MM.1S (cell line): Measurements from ENCODE around the gene BCAS3.

Experiments used
- DNase-seq: peaks from one replicate; pipeline ENCODE4 v3.0.0-alpha.2; 2015
- H2AFZ ChIP-seq: fragments of 300-600 bp; sonication (generic); 2 replicates; pipeline ENCODE4 v1.6.0; 2016; ENCODE audit warnings: antibody characterized with exemption, low read length
- H3F3A ChIP-seq: fragments of 300-600 bp; sonication (generic); 2 replicates; pipeline ENCODE4 v1.6.1; 2016; ENCODE audit warnings: mild to moderate bottlenecking, antibody characterized with exemption, low read length, moderate library complexity, mixed read lengths; ENCODE audit not compliant: insufficient read depth
- H3K27ac ChIP-seq: fragments of 300-600 bp; sonication (generic); 2 replicates; pipeline ENCODE4 v1.5.1; 2016; ENCODE audit warnings: mild to moderate bottlenecking, low read length
- H3K27me3 ChIP-seq: fragments of 300-600 bp; sonication (generic); replicated peaks from 2 replicates; pipeline ENCODE4 v1.6.0; 2016; ENCODE audit warnings: low read length; ENCODE audit not compliant: insufficient read depth
- H3K36me3 ChIP-seq: fragments of 300-600 bp; sonication (generic); replicated peaks from 2 replicates; pipeline ENCODE4 v1.6.1; 2016; ENCODE audit warnings: mild to moderate bottlenecking, low read length, mixed read lengths; ENCODE audit not compliant: insufficient read depth
- H3K4me1 ChIP-seq: fragments of 300-600 bp; sonication (generic); 2 replicates; pipeline ENCODE4 v1.6.1; 2016; ENCODE audit warnings: low read length, mixed read lengths
- H3K4me2 ChIP-seq: fragments of 300-600 bp; sonication (generic); 2 replicates; pipeline ENCODE4 v1.6.0; 2016; ENCODE audit warnings: low read depth, low read length
- H3K4me3 ChIP-seq: fragments of 300-600 bp; sonication (generic); 2 replicates; pipeline ENCODE4 v1.5.1; 2016; ENCODE audit warnings: low read length, mixed read lengths
- H3K79me2 ChIP-seq: fragments of 300-600 bp; sonication (generic); 2 replicates; pipeline ENCODE4 v1.6.1; 2016; ENCODE audit warnings: mixed run types, low read length, mixed read lengths
- H3K9ac ChIP-seq: fragments of 300-600 bp; sonication (generic); 2 replicates; pipeline ENCODE4 v1.6.1; 2016; ENCODE audit warnings: low read length, mixed read lengths
- H3K9me2 ChIP-seq: fragments of 300-600 bp; sonication (generic); replicated peaks from 2 replicates; pipeline ENCODE4 v1.6.1; 2016; ENCODE audit warnings: mild to moderate bottlenecking, low read length, mixed read lengths; ENCODE audit not compliant: insufficient read depth
- H3K9me3 ChIP-seq: fragments of 300-600 bp; sonication (generic); replicated peaks from 2 replicates; pipeline ENCODE4 v1.6.1; 2016; ENCODE audit warnings: mild to moderate bottlenecking, low read length, mixed read lengths; ENCODE audit not compliant: insufficient read depth
- H4K20me1 ChIP-seq: fragments of 300-600 bp; sonication (generic); 2 replicates; pipeline ENCODE4 v1.6.1; 2016; ENCODE audit warnings: mild to moderate bottlenecking, low read length, moderate library complexity, mixed read lengths; ENCODE audit not compliant: insufficient read depth
- CTCF ChIP-seq: fragments of 300-600 bp; sonication (generic); IDR thresholded peaks from 2 replicates; pipeline ENCODE4 v1.5.1; 2016; ENCODE audit warnings: antibody characterized with exemption, low read length, mixed read lengths
- EZH2 ChIP-seq: fragments of 300-600 bp; sonication (generic); optimal IDR thresholded peaks from 2 replicates; pipeline ENCODE3; 2017; ENCODE audit warnings: low read depth, mild to moderate bottlenecking, antibody characterized with exemption, low read length, mixed read lengths
- EZH2phosphoT487 ChIP-seq: fragments of 300-600 bp; sonication (generic); IDR thresholded peaks from 2 replicates; pipeline ENCODE4 v1.6.1; 2018; ENCODE audit warnings: antibody characterized with exemption, low read length

BCAS3 gene

GRCh38 chr17:61185385-61185784, 507.7 kb downstream of the BCAS3 start:
- Histone ChIP-seq H3K9me3 (no peaks in the 10 kb centered on the region), H3K4me3 (no peak overlapping the region), H3K9ac (no peak overlapping the region), H2AFZ (no peak overlapping the region), H3F3A (no peaks in the 10 kb centered on the region), H3K4me1 (no peaks in the 10 kb centered on the region), H3K27me3 (no peaks in the 10 kb centered on the region), H3K9me2 (no peaks in the 10 kb centered on the region), H4K20me1 (no peaks in the 10 kb centered on the region), H3K4me2 (no peak overlapping the region), H3K27ac (no peak overlapping the region), H3K79me2 (no peaks in the 10 kb centered on the region), H3K36me3 (no peaks in the 10 kb centered on the region)
- no peak for DNase-seq
- TF ChIP-seq EZH2 = no peak

- H3K9me3 ChIP-seq = no peaks in the 10 kb centered on the region
- no peaks in the 10 kb centered on the region for H3F3A ChIP-seq
- no peak overlapping the region for H3K9ac ChIP-seq
- no peaks in the 10 kb centered on the region for H3K27me3 ChIP-seq
- H3K4me3 ChIP-seq = no peak overlapping the region
- H3K9me2 ChIP-seq = no peaks in the 10 kb centered on the region
- no peaks in the 10 kb centered on the region for H3K4me1 ChIP-seq
- TF ChIP-seq EZH2phosphoT487 = no peak
- no peak for TF ChIP-seq CTCF
- TF ChIP-seq EZH2 = no peak
- H3K27ac ChIP-seq = no peak overlapping the region
- no peaks in the 10 kb centered on the region for H4K20me1 ChIP-seq
- H3K79me2 ChIP-seq = no peaks in the 10 kb centered on the region
- no peak for DNase-seq
- H3K36me3 ChIP-seq = no peaks in the 10 kb centered on the region
- no peak overlapping the region for H3K4me2 ChIP-seq
- no peak overlapping the region for H2AFZ ChIP-seq
Observed at GRCh38 chr17:61187038-61187437, 509.4 kb downstream of the BCAS3 start.

- no peaks in the 10 kb centered on the region for H3K36me3 ChIP-seq
- H3K4me2 ChIP-seq = no peak overlapping the region
- TF ChIP-seq EZH2phosphoT487 (no peak), EZH2 (no peak), CTCF (no peak)
- no peak overlapping the region for H3K9ac ChIP-seq
- no peaks in the 10 kb centered on the region for H3K27me3 ChIP-seq
- H3K9me2 ChIP-seq = no peaks in the 10 kb centered on the region
- H3K4me1 ChIP-seq = no peaks in the 10 kb centered on the region
- no peaks in the 10 kb centered on the region for H3F3A ChIP-seq
- no peak overlapping the region for H2AFZ ChIP-seq
- H3K4me3 ChIP-seq = no peak overlapping the region
- no peaks in the 10 kb centered on the region for H3K79me2 ChIP-seq
- no peak overlapping the region for H3K27ac ChIP-seq
- H3K9me3 ChIP-seq = no peaks in the 10 kb centered on the region
- DNase-seq = no peak
- no peaks in the 10 kb centered on the region for H4K20me1 ChIP-seq
Observed at GRCh38 chr17:61188081-61188480, 510.4 kb downstream of the BCAS3 start.

- Histone ChIP-seq H3K27me3 (no peaks in the 10 kb centered on the region), H2AFZ (no peak overlapping the region), H3K79me2 (no peaks in the 10 kb centered on the region), H3K4me2 (no peak overlapping the region), H3K9me3 (no peaks in the 10 kb centered on the region), H4K20me1 (no peaks in the 10 kb centered on the region), H3F3A (no peaks in the 10 kb centered on the region), H3K9me2 (no peaks in the 10 kb centered on the region), H3K4me1 (no peaks in the 10 kb centered on the region), H3K27ac (no peak overlapping the region), H3K4me3 (no peak overlapping the region), H3K36me3 (no peaks in the 10 kb centered on the region), H3K9ac (no peak overlapping the region)
- TF ChIP-seq EZH2 = no peak
- TF ChIP-seq EZH2phosphoT487 = no peak
- TF ChIP-seq CTCF = no peak
- no peak for DNase-seq
Observed at GRCh38 chr17:61189968-61190367, 512.3 kb downstream of the BCAS3 start.
